SK-N-MC (cell line): ENCODE measurements around the gene PRKX.
"Not testable (repeated sequence)": the region's sequence is repeated elsewhere in the genome, so short reads cannot be mapped to it uniquely, and the experiment has no call there.

Experiments used
- EZH2 ChIP-seq: fragments of 200-600 bp; sonication (generic); IDR thresholded peaks from one replicate; pipeline ENCODE4 v1.6.1; 2017; ENCODE audit warnings: antibody characterized with exemption
- FOXP2 ChIP-seq: optimal IDR thresholded peaks from 2 replicates; pipeline ENCODE3; 2011; ENCODE audit warnings: mild to moderate bottlenecking, moderate library complexity; ENCODE audit not compliant: insufficient read depth; ENCODE audit errors: extremely low read length, control extremely low read depth
- POLR2AphosphoS5 ChIP-seq: IDR thresholded peaks from 2 replicates; pipeline ENCODE4 v1.6.1; 2012; ENCODE audit warnings: mild to moderate bottlenecking, low read depth, low read length, borderline replicate concordance

- not testable (repeated sequence) for TF ChIP-seq POLR2AphosphoS5, EZH2, FOXP2
Observed at GRCh38 chrX:3702095-3702494, 11.4 kb downstream of the PRKX start.
